ENCODE measurements around the gene SLC7A11.

SLC7A11 gene

GRCh38 chr4:138174981-138175794, 67.0 kb downstream of the SLC7A11 start:
- peak in 1 of 3 experiments; percentile 55 for TF ChIP-seq CTCF (IDR thresholded peaks at IDR 0.05; ENCODE audit: unreplicated experiment in 3 of 3)
- Mint-ChIP-seq H3K9me3 (no peaks in the 10 kb centered on the region), H3K36me3 (ENCODE audit: low read depth) (no peaks in the 10 kb centered on the region), H3K27ac (peak overlapping the region; percentile 56 to 85 (median 57)), H3K27me3 (ENCODE audit: low read depth) (no peaks in the 10 kb centered on the region), H3K4me3 (peak overlapping the region in 2 of 3 experiments; percentile 6 to 41), H3K4me1 (peaks cover 10% of the 10 kb centered on the region)

GRCh38 chr4:138164208-138164607, 77.9 kb downstream of the SLC7A11 start:
- Mint-ChIP-seq H3K27me3 (ENCODE audit: low read depth) (no peaks in the 10 kb centered on the region), H3K9me3 (no peaks in the 10 kb centered on the region), H3K4me1 (no peaks in the 10 kb centered on the region), H3K27ac (no peak overlapping the region), H3K36me3 (ENCODE audit: low read depth) (no peaks in the 10 kb centered on the region), H3K4me3 (no peak overlapping the region)
- TF ChIP-seq CTCF (IDR thresholded peaks at IDR 0.05; ENCODE audit: unreplicated experiment in 3 of 3): no peak

GRCh38 chr4:138163171-138163570, 79.0 kb downstream of the SLC7A11 start:
- H3K27ac Mint-ChIP-seq: no peak overlapping the region
- no peaks in the 10 kb centered on the region for H3K27me3 Mint-ChIP-seq (ENCODE audit: low read depth)
- no peaks in the 10 kb centered on the region for H3K9me3 Mint-ChIP-seq
- H3K4me3 Mint-ChIP-seq: no peak overlapping the region
- no peaks in the 10 kb centered on the region for H3K4me1 Mint-ChIP-seq
- TF ChIP-seq CTCF (IDR thresholded peaks at IDR 0.05; ENCODE audit: unreplicated experiment in 3 of 3): no peak
- H3K36me3 Mint-ChIP-seq (ENCODE audit: low read depth): no peaks in the 10 kb centered on the region

GRCh38 chr4:138162259-138162658, 79.9 kb downstream of the SLC7A11 start:
- H3K9me3 Mint-ChIP-seq: no peaks in the 10 kb centered on the region

DNA sequence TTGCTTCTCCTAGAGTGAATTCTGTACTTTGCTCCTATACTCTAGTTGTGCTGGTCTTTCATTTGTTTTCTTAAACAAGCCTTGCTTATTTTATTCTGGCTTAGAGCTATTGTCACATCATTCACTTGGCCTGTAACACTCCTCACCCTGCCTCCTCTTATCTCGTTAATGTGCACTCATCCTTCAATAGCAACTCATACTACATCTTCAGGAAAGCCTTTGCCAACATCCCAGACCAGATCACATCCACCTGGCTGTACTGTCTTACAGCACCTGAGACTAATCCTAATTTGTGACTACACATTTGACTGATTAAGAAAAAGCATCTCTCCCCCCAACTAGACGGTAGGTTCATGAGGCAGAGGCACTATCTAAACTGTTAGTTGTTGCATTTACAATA, 80.8 kb downstream of the SLC7A11 start:
- Mint-ChIP-seq H3K4me3 (no peak overlapping the region), H3K36me3 (ENCODE audit: low read depth) (no peaks in the 10 kb centered on the region), H3K27me3 (ENCODE audit: low read depth) (no peaks in the 10 kb centered on the region), H3K27ac (no peak overlapping the region), H3K9me3 (no peaks in the 10 kb centered on the region), H3K4me1 (no peaks in the 10 kb centered on the region)
- no peak for TF ChIP-seq CTCF (IDR thresholded peaks at IDR 0.05; ENCODE audit: unreplicated experiment in 3 of 3)

More at GRCh38 chr4:138162259-138162658, 79.9 kb downstream of the SLC7A11 start:
- no peaks in the 10 kb centered on the region for H3K4me1 Mint-ChIP-seq
- H3K27me3 Mint-ChIP-seq (ENCODE audit: low read depth): no peaks in the 10 kb centered on the region
- H3K4me3 Mint-ChIP-seq: no peak overlapping the region
- no peaks in the 10 kb centered on the region for H3K36me3 Mint-ChIP-seq (ENCODE audit: low read depth)
- no peak for TF ChIP-seq CTCF (IDR thresholded peaks at IDR 0.05; ENCODE audit: unreplicated experiment in 3 of 3)
- H3K27ac Mint-ChIP-seq: no peak overlapping the region

Measured in nephron (organoid).